Activated T-cell treated with anti-CD3 and anti-CD28 coated beads, Interleukin-2, amount 50 U/mL, for 1 hour (primary cell): ENCODE data around the gene NAA40.
"Not testable (repeated sequence)": the region's sequence is repeated elsewhere in the genome, so short reads cannot be mapped to it uniquely, and the experiment has no call there.

Experiments
- DNase-seq: peaks from one replicate; pipeline ENCODE4 v3.0.0-alpha.2; 2020

NAA40 gene

GRCh38 chr11:63940786-63941185, 2.0 kb downstream of the NAA40 start:
- DNase-seq: no peak

GRCh38 chr11:63941901-63942300, 3.1 kb downstream of the NAA40 start:
- no peak for DNase-seq

- no peak for DNase-seq
Measured at GRCh38 chr11:63942803-63943202, 4.0 kb downstream of the NAA40 start.

- DNase-seq: no peak
Measured at GRCh38 chr11:63944987-63945386, 6.2 kb downstream of the NAA40 start.

- peak; percentile 52 for DNase-seq
Measured at GRCh38 chr11:63945477-63946163, 6.8 kb downstream of the NAA40 start.

GRCh38 chr11:63951779-63952536, 13.2 kb downstream of the NAA40 start:
- no peak for DNase-seq

GRCh38 chr11:63952570-63952969, 13.8 kb downstream of the NAA40 start:
- no peak for DNase-seq

GRCh38 chr11:63958008-63958407, 19.2 kb downstream of the NAA40 start:
- no peak for DNase-seq

GRCh38 chr11:63961608-63962412, 23.0 kb downstream of the NAA40 start:
- DNase-seq: no peak

- not testable (repeated sequence) for DNase-seq
Measured at GRCh38 chr11:63963895-63964294, 25.1 kb downstream of the NAA40 start.

GRCh38 chr11:63966444-63966843, 27.6 kb downstream of the NAA40 start:
- DNase-seq: no peak

- DNase-seq: no peak
Measured at GRCh38 chr11:63969461-63969860, 30.7 kb downstream of the NAA40 start.

- no peak for DNase-seq
Measured at GRCh38 chr11:63970902-63971301, 32.1 kb downstream of the NAA40 start.

- not testable (repeated sequence) for DNase-seq
Measured at GRCh38 chr11:63973912-63974258, 35.1 kb downstream of the NAA40 start.

GRCh38 chr11:63974259-63975143, 35.7 kb downstream of the NAA40 start, which contains the start of gene COX8A:
TSS of gene COX8A (plus strand) at chr11:63974620. CDS start at chr11:63974681, 61 bp downstream.
- peak; percentile 86 for DNase-seq

- DNase-seq: no peak
Measured at GRCh38 chr11:63978551-63979239, 39.9 kb downstream of the NAA40 start.

GRCh38 chr11:63979426-63979825, 40.6 kb downstream of the NAA40 start:
- DNase-seq: no peak

GRCh38 chr11:63985812-63986155, 47.0 kb downstream of the NAA40 start:
- DNase-seq: peak; percentile 69

- DNase-seq: peak; percentile 84
Measured at GRCh38 chr11:63986156-63986931, 47.5 kb downstream of the NAA40 start, which contains the start of gene OTUB1. TSS of gene OTUB1 (plus strand) at chr11:63986438. CDS start at chr11:63986457, 19 bp downstream.

GRCh38 chr11:63986932-63987513, 48.2 kb downstream of the NAA40 start:
- no peak for DNase-seq

- DNase-seq: no peak
Measured at GRCh38 chr11:63991558-63991957, 52.8 kb downstream of the NAA40 start.
